Measurements from ENCODE around the gene ADGRF1. TPM values are rescaled to one million over a fixed set of nuclear protein-coding genes. Genes with fewer than 3 reads are reported as not detected.
A peak's percentile ranks its signal among the peaks of the same experiment; 100 is the strongest.
"Not testable (repeated sequence)": the region's sequence is repeated elsewhere in the genome, so short reads cannot be mapped to it uniquely, and the experiment has no call there.

Gene ADGRF1
- total and polyA plus RNA-seq, 5 donors from 2014 or later = not detected

- H3K36me3 Mint-ChIP-seq = no peaks in the 10 kb centered on the region
- no peak overlapping the region for H3K27ac Mint-ChIP-seq
Observed at GRCh38 chr6:46997646-46998045, 44.5 kb downstream of the ADGRF1 start.

GRCh38 chr6:46996860-46997641 is 45.1 kb downstream of the ADGRF1 start:
- no peak overlapping the region for H3K27ac ChIP-seq (ENCODE audit: insufficient read depth, low read length, poor library complexity, severe bottlenecking)
- H3K4me1 Mint-ChIP-seq = no peaks in the 10 kb centered on the region
- no peaks in the 10 kb centered on the region for H3K9me3 ChIP-seq (ENCODE audit: control insufficient read depth in 2 of 2, low read length in 2 of 2)
- H3K27ac Mint-ChIP-seq = no peak overlapping the region
- no peak overlapping the region for H3K4me3 Mint-ChIP-seq
- no peak overlapping the region for H3K4me3 ChIP-seq (ENCODE audit: low read depth, low read length)
- H3K9me3 Mint-ChIP-seq = peaks cover 0 to 8% (median 0%) of the 10 kb centered on the region in 7 donors
- DNase-seq (no peak), ATAC-seq (ENCODE audit: low read depth in 2 of 2) (no peak)
- H3K36me3 Mint-ChIP-seq = no peaks in the 10 kb centered on the region
- H3K27me3 ChIP-seq (ENCODE audit: control insufficient read depth, insufficient read depth, low read length) = no peaks in the 10 kb centered on the region
- no peaks in the 10 kb centered on the region for H3K36me3 ChIP-seq (ENCODE audit: control insufficient read depth, insufficient read depth, low read length)
- peaks cover 5% of the 10 kb centered on the region for H3K27me3 Mint-ChIP-seq
- H3K4me1 ChIP-seq (ENCODE audit: control insufficient read depth, insufficient read depth, low read length, poor library complexity, severe bottlenecking) = no peaks in the 10 kb centered on the region

More at GRCh38 chr6:46997646-46998045, 44.5 kb downstream of the ADGRF1 start:
- H3K27me3 Mint-ChIP-seq = peaks cover 5% of the 10 kb centered on the region
- H3K4me3 ChIP-seq (ENCODE audit: low read depth, low read length) = no peak overlapping the region
- DNase-seq (no peak), ATAC-seq (ENCODE audit: low read depth in 2 of 2) (no peak)
- H3K4me3 Mint-ChIP-seq = no peak overlapping the region
- no peaks in the 10 kb centered on the region for H3K36me3 ChIP-seq (ENCODE audit: control insufficient read depth, insufficient read depth, low read length)
- peaks cover 0 to 5% (median 0%) of the 10 kb centered on the region in 7 donors for H3K9me3 Mint-ChIP-seq
- H3K9me3 ChIP-seq (ENCODE audit: control insufficient read depth in 2 of 2, low read length in 2 of 2) = no peaks in the 10 kb centered on the region
- H3K4me1 Mint-ChIP-seq = no peaks in the 10 kb centered on the region
- H3K27ac ChIP-seq (ENCODE audit: insufficient read depth, low read length, poor library complexity, severe bottlenecking) = no peak overlapping the region
- no peaks in the 10 kb centered on the region for H3K27me3 ChIP-seq (ENCODE audit: control insufficient read depth, insufficient read depth, low read length)
- H3K4me1 ChIP-seq (ENCODE audit: control insufficient read depth, insufficient read depth, low read length, poor library complexity, severe bottlenecking) = no peaks in the 10 kb centered on the region

- Mint-ChIP-seq H3K9me3 (peaks cover 0 to 8% (median 0%) of the 10 kb centered on the region in 7 donors), H3K4me3 (no peak overlapping the region), H3K27me3 (peaks cover 5% of the 10 kb centered on the region), H3K27ac (peak overlapping the region in 1 of 3 donors; percentile 22), H3K36me3 (no peaks in the 10 kb centered on the region), H3K4me1 (no peaks in the 10 kb centered on the region)
- DNase-seq = no peak
- Histone ChIP-seq H3K27me3 (ENCODE audit: control insufficient read depth, insufficient read depth, low read length) (no peaks in the 10 kb centered on the region), H3K4me3 (ENCODE audit: low read depth, low read length) (no peak overlapping the region), H3K4me1 (ENCODE audit: control insufficient read depth, insufficient read depth, low read length, poor library complexity, severe bottlenecking) (no peaks in the 10 kb centered on the region), H3K9me3 (ENCODE audit: control insufficient read depth in 2 of 2, low read length in 2 of 2) (no peaks in the 10 kb centered on the region), H3K36me3 (ENCODE audit: control insufficient read depth, insufficient read depth, low read length) (no peaks in the 10 kb centered on the region), H3K27ac (ENCODE audit: insufficient read depth, low read length, poor library complexity, severe bottlenecking) (no peak overlapping the region)
- no peak for ATAC-seq (ENCODE audit: low read depth in 2 of 2)
Observed at GRCh38 chr6:46994933-46995332, 47.2 kb downstream of the ADGRF1 start.

- no peaks in the 10 kb centered on the region for H3K36me3 Mint-ChIP-seq
- peaks cover 0 to 8% (median 0%) of the 10 kb centered on the region in 7 donors for H3K9me3 Mint-ChIP-seq
- no peak for ATAC-seq (ENCODE audit: low read depth in 2 of 2)
Observed at GRCh38 chr6:46993846-46994245, 48.3 kb downstream of the ADGRF1 start.

GRCh38 chr6:46992391-46992790 is 49.7 kb downstream of the ADGRF1 start:
- H3K36me3 ChIP-seq (ENCODE audit: control insufficient read depth, insufficient read depth, low read length); H3K36me3 Mint-ChIP-seq; H3K27me3 ChIP-seq (ENCODE audit: control insufficient read depth, insufficient read depth, low read length); ATAC-seq (ENCODE audit: low read depth in 2 of 2); H3K27ac ChIP-seq (ENCODE audit: insufficient read depth, low read length, poor library complexity, severe bottlenecking); H3K4me1 Mint-ChIP-seq; H3K27me3 Mint-ChIP-seq; H3K4me1 ChIP-seq (ENCODE audit: control insufficient read depth, insufficient read depth, low read length, poor library complexity, severe bottlenecking); H3K4me3 Mint-ChIP-seq; H3K9me3 Mint-ChIP-seq; DNase-seq; H3K27ac Mint-ChIP-seq; H3K9me3 ChIP-seq (ENCODE audit: control insufficient read depth in 2 of 2, low read length in 2 of 2); H3K4me3 ChIP-seq (ENCODE audit: low read depth, low read length): not testable (repeated sequence)

More at GRCh38 chr6:46993846-46994245, 48.3 kb downstream of the ADGRF1 start:
- no peak overlapping the region for H3K4me3 ChIP-seq (ENCODE audit: low read depth, low read length)
- H3K4me3 Mint-ChIP-seq = no peak overlapping the region
- no peaks in the 10 kb centered on the region for H3K4me1 Mint-ChIP-seq
- H3K27ac Mint-ChIP-seq = no peak overlapping the region
- H3K27me3 Mint-ChIP-seq = peaks cover 5% of the 10 kb centered on the region
- no peaks in the 10 kb centered on the region for H3K27me3 ChIP-seq (ENCODE audit: control insufficient read depth, insufficient read depth, low read length)
- no peak overlapping the region for H3K27ac ChIP-seq (ENCODE audit: insufficient read depth, low read length, poor library complexity, severe bottlenecking)
- H3K4me1 ChIP-seq (ENCODE audit: control insufficient read depth, insufficient read depth, low read length, poor library complexity, severe bottlenecking) = no peaks in the 10 kb centered on the region
- H3K36me3 ChIP-seq (ENCODE audit: control insufficient read depth, insufficient read depth, low read length) = no peaks in the 10 kb centered on the region
- H3K9me3 ChIP-seq (ENCODE audit: control insufficient read depth in 2 of 2, low read length in 2 of 2) = no peaks in the 10 kb centered on the region
- no peak for DNase-seq

- H3K36me3 ChIP-seq (ENCODE audit: control insufficient read depth, insufficient read depth, low read length); H3K27ac ChIP-seq (ENCODE audit: insufficient read depth, low read length, poor library complexity, severe bottlenecking); ATAC-seq (ENCODE audit: low read depth in 2 of 2); H3K36me3 Mint-ChIP-seq; H3K9me3 Mint-ChIP-seq; H3K27me3 Mint-ChIP-seq; H3K9me3 ChIP-seq (ENCODE audit: control insufficient read depth in 2 of 2, low read length in 2 of 2); H3K4me1 Mint-ChIP-seq; H3K4me1 ChIP-seq (ENCODE audit: control insufficient read depth, insufficient read depth, low read length, poor library complexity, severe bottlenecking); H3K4me3 ChIP-seq (ENCODE audit: low read depth, low read length); H3K4me3 Mint-ChIP-seq; H3K27me3 ChIP-seq (ENCODE audit: control insufficient read depth, insufficient read depth, low read length): not testable (repeated sequence)
- DNase-seq = peak in 1 of 3 donors; percentile 20
- peak overlapping the region in 1 of 3 donors; percentile 82 for H3K27ac Mint-ChIP-seq
Observed at GRCh38 chr6:46990818-46991510, 51.2 kb downstream of the ADGRF1 start.

GRCh38 chr6:46990031-46990644 is 52.0 kb downstream of the ADGRF1 start:
- Histone ChIP-seq H3K4me1 (ENCODE audit: control insufficient read depth, insufficient read depth, low read length, poor library complexity, severe bottlenecking) (no peaks in the 10 kb centered on the region), H3K4me3 (ENCODE audit: low read depth, low read length) (no peak overlapping the region), H3K27ac (ENCODE audit: insufficient read depth, low read length, poor library complexity, severe bottlenecking) (no peak overlapping the region), H3K9me3 (ENCODE audit: control insufficient read depth in 2 of 2, low read length in 2 of 2) (no peaks in the 10 kb centered on the region), H3K36me3 (ENCODE audit: control insufficient read depth, insufficient read depth, low read length) (no peaks in the 10 kb centered on the region), H3K27me3 (ENCODE audit: control insufficient read depth, insufficient read depth, low read length) (no peaks in the 10 kb centered on the region)
- Mint-ChIP-seq H3K9me3 (peaks cover 0 to 8% (median 0%) of the 10 kb centered on the region in 7 donors), H3K27me3 (peaks cover under 1% of the 10 kb centered on the region), H3K4me1 (no peaks in the 10 kb centered on the region), H3K27ac (no peak overlapping the region), H3K36me3 (no peaks in the 10 kb centered on the region), H3K4me3 (no peak overlapping the region)
- ATAC-seq (ENCODE audit: low read depth in 2 of 2) = no peak
- DNase-seq = no peak

Measured in CD4-positive, CD25-positive, alpha-beta regulatory T cell (primary cell).